ENCODE results near the gene PROKR1.

The PROKR1 gene

DNA sequence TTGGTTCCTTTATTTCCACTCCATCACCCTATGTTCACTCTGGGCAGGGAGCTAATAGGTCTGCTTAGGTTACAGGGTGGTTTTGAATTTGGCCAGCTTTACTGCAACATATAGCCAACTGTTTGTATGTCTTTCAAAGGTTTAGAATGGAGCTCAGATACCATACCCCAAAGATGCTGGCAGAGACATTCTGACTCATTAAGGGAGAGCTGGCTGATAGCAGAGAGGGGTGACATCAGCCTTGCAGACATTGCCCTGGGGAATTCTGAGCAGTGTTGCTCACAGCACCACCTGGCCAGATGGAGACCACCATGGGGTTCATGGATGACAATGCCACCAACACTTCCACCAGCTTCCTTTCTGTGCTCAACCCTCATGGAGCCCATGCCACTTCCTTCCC is 2.1 kb downstream of the PROKR1 start:
- Histone ChIP-seq H3K4me1 (ENCODE audit: low read length) (peaks cover 26% of the 10 kb centered on the region), H2AFZ (ENCODE audit: low read depth, low read length) (no peak overlapping the region), H3K27ac (ENCODE audit: low read length) (no peak overlapping the region), H3K9ac (ENCODE audit: low read length) (no peak overlapping the region), H3K4me2 (ENCODE audit: low read length) (peak overlapping the region; percentile 42), H3K36me3 (replicated peaks; ENCODE audit: low read depth, low read length) (no peaks in the 10 kb centered on the region), H3K79me2 (ENCODE audit: low read length) (no peaks in the 10 kb centered on the region), H3K4me3 (ENCODE audit: low read length) (no peak overlapping the region), H3K9me3 (ENCODE audit: insufficient read depth, low read length) (no peaks in the 10 kb centered on the region), H3K27me3 (ENCODE audit: low read depth, low read length) (peaks cover 23% of the 10 kb centered on the region), H4K20me1 (ENCODE audit: insufficient read depth, low read length) (no peaks in the 10 kb centered on the region)
- no peak for TF ChIP-seq EZH2phosphoT487 (IDR thresholded peaks at IDR 0.05; ENCODE audit: low read depth)
- TF ChIP-seq, protein P1, sequence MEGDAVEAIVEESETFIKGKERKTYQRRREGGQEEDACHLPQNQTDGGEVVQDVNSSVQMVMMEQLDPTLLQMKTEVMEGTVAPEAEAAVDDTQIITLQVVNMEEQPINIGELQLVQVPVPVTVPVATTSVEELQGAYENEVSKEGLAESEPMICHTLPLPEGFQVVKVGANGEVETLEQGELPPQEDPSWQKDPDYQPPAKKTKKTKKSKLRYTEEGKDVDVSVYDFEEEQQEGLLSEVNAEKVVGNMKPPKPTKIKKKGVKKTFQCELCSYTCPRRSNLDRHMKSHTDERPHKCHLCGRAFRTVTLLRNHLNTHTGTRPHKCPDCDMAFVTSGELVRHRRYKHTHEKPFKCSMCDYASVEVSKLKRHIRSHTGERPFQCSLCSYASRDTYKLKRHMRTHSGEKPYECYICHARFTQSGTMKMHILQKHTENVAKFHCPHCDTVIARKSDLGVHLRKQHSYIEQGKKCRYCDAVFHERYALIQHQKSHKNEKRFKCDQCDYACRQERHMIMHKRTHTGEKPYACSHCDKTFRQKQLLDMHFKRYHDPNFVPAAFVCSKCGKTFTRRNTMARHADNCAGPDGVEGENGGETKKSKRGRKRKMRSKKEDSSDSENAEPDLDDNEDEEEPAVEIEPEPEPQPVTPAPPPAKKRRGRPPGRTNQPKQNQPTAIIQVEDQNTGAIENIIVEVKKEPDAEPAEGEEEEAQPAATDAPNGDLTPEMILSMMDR (IDR thresholded peaks at IDR 0.05; ENCODE audit: low read depth, low read length), result no peak

DNA sequence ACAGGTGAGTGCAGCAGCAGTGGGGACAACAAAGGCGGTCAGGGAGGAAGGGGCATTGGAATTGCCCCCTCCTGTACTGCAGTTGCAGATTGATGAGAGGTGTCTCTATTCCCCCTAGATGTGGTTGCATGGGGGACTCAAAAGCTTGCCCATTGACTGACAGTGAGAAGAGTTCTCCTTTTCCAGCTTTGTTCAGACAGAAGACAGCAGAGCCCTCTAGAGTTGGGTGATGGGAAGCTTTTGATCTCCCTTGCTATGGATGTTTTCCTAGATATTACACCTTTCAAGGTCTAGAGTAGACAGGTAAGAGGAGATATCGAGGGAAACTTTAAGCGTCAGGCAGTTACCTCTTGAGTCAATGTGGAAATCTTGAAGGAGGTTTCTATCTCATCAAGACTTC is 2.9 kb downstream of the PROKR1 start:
- Histone ChIP-seq H4K20me1 (ENCODE audit: insufficient read depth, low read length) (no peaks in the 10 kb centered on the region), H3K79me2 (ENCODE audit: low read length) (no peaks in the 10 kb centered on the region), H3K4me2 (ENCODE audit: low read length) (no peak overlapping the region), H2AFZ (ENCODE audit: low read depth, low read length) (no peak overlapping the region), H3K27ac (ENCODE audit: low read length) (no peak overlapping the region), H3K4me1 (ENCODE audit: low read length) (peaks cover 26% of the 10 kb centered on the region), H3K27me3 (ENCODE audit: low read depth, low read length) (peaks cover 23% of the 10 kb centered on the region), H3K36me3 (replicated peaks; ENCODE audit: low read depth, low read length) (no peaks in the 10 kb centered on the region), H3K9ac (ENCODE audit: low read length) (no peak overlapping the region), H3K9me3 (ENCODE audit: insufficient read depth, low read length) (no peaks in the 10 kb centered on the region), H3K4me3 (ENCODE audit: low read length) (no peak overlapping the region)
- no peak for TF ChIP-seq EZH2phosphoT487 (IDR thresholded peaks at IDR 0.05; ENCODE audit: low read depth)
- TF ChIP-seq, protein P1 (IDR thresholded peaks at IDR 0.05; ENCODE audit: low read depth, low read length), result peak; percentile 57

DNA sequence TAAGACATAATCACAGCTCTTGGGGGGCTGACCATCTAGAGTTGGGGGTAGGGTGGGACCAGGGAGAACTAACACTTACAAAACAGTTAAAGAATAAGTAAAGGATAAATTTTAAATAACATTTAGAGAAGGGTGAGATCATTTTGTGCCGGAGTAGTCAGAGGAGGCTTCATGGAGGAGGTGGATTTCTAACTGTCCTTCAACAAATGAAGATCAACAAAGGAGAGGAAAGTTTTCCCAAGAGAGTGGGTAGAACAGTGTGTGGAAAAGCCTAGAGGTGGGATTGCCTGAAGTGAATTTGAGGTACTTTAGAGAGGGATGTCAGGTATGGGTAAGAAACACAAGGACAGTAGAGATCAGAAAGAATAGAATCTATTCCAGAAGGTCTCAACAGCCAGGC is 7.3 kb downstream of the PROKR1 start:
- no peak overlapping the region for H3K4me3 ChIP-seq (ENCODE audit: low read length)
- H3K27me3 ChIP-seq (ENCODE audit: low read depth, low read length), result no peaks in the 10 kb centered on the region
- H3K4me1 ChIP-seq (ENCODE audit: low read length), result peaks cover 18% of the 10 kb centered on the region
- no peaks in the 10 kb centered on the region for H4K20me1 ChIP-seq (ENCODE audit: insufficient read depth, low read length)
- TF ChIP-seq, protein P1 (IDR thresholded peaks at IDR 0.05; ENCODE audit: low read depth, low read length), result no peak
- TF ChIP-seq EZH2phosphoT487 (IDR thresholded peaks at IDR 0.05; ENCODE audit: low read depth), result no peak
- H3K9me3 ChIP-seq (ENCODE audit: insufficient read depth, low read length), result no peaks in the 10 kb centered on the region
- H2AFZ ChIP-seq (ENCODE audit: low read depth, low read length), result no peak overlapping the region
- H3K4me2 ChIP-seq (ENCODE audit: low read length), result no peak overlapping the region
- H3K36me3 ChIP-seq (replicated peaks; ENCODE audit: low read depth, low read length), result no peaks in the 10 kb centered on the region
- H3K79me2 ChIP-seq (ENCODE audit: low read length), result no peaks in the 10 kb centered on the region
- no peak overlapping the region for H3K9ac ChIP-seq (ENCODE audit: low read length)
- H3K27ac ChIP-seq (ENCODE audit: low read length), result no peak overlapping the region

DNA sequence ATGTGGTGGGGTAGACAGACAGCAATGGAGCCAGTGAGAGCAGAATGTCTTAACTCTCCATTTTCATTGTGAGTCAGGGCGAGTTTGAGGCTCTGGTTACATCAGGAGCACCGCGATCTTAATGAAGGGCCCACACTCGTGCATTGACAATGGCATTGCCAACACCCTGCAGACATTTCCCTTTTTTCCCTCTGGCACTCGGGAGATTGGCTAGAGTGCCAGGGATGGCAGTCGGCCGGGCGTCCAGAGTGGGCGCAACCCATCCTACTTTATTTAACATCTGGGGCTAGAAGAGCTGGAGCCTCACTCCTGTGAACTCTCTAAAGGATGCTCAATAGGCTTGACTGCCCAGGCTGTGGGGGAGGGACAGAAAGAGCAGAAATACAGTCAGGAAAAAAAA is 9.7 kb downstream of the PROKR1 start:
- Histone ChIP-seq H3K4me1 (ENCODE audit: low read length) (peaks cover 8% of the 10 kb centered on the region; the same call in 1 of the 2 replicates), H3K9me3 (ENCODE audit: insufficient read depth, low read length) (no peaks in the 10 kb centered on the region), H3K4me3 (ENCODE audit: low read length) (no peak overlapping the region), H3K27ac (ENCODE audit: low read length) (no peak overlapping the region), H3K9ac (ENCODE audit: low read length) (no peak overlapping the region), H3K79me2 (ENCODE audit: low read length) (no peaks in the 10 kb centered on the region), H3K27me3 (ENCODE audit: low read depth, low read length) (no peaks in the 10 kb centered on the region), H4K20me1 (ENCODE audit: insufficient read depth, low read length) (no peaks in the 10 kb centered on the region), H3K4me2 (ENCODE audit: low read length) (no peak overlapping the region), H2AFZ (ENCODE audit: low read depth, low read length) (no peak overlapping the region), H3K36me3 (replicated peaks; ENCODE audit: low read depth, low read length) (no peaks in the 10 kb centered on the region)
- no peak for TF ChIP-seq EZH2phosphoT487 (IDR thresholded peaks at IDR 0.05; ENCODE audit: low read depth)
- TF ChIP-seq, protein P1 (IDR thresholded peaks at IDR 0.05; ENCODE audit: low read depth, low read length), result no peak

Measured in OCI-LY3 (cell line).